ENCODE data around the gene DNAJB12.

DNAJB12 gene

DNA sequence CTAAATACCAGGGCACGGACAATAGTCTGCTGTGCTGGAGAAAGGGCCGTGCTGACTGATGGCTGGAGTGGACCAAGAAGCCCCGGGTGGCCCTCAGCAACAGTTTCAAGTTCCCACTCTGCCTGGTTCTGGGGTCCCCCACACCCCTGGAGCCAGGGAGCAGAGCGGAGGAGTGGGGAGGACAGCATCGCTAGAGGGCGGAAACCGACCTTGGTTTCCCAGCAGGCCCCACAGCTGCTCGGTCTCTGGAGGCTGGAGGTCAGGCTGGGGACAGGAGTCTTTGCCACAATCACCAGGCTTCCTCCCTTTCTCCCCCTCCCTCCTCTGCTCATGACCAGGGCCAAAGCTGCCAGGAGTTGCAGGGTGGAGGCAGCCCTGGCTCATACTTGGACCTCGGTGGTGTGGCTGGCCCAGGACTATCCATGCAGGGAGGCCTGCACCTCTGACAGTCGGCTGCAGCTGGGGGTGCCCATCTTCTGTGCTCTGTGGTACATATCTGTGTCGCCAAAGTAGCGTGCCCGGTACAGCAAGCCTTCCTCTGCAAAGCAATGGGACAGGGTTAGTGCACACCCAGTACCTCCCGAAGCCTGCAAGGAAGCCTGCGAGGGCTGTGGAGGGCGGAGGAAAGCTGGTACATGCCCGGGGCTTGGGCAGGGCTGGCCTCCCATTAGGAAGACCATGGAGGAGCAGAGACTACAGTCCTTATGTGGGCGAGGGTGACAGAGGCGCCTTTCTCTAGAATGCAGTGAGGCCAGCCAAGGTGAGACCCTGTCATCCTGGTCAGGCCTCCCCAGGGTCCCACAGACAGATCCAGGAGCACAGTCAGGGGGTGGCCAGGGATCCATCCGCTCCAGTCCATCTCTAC is 19.1 kb downstream of the DNAJB12 start:
- Histone ChIP-seq H3K27me3 (ENCODE audit: control insufficient read depth, insufficient read depth, low read length) (no peaks in the 10 kb centered on the region), H3K36me3 (ENCODE audit: control insufficient read depth, insufficient read depth, low read length) (peaks cover 22% of the 10 kb centered on the region), H3K4me3 (ENCODE audit: low read length) (no peak overlapping the region), H3K9ac (ENCODE audit: low read length) (no peak overlapping the region), H3K9me3 (ENCODE audit: control insufficient read depth, low read length) (no peaks in the 10 kb centered on the region), H3K4me1 (ENCODE audit: control insufficient read depth, insufficient read depth, low read length) (peaks cover 57% of the 10 kb centered on the region)

DNA sequence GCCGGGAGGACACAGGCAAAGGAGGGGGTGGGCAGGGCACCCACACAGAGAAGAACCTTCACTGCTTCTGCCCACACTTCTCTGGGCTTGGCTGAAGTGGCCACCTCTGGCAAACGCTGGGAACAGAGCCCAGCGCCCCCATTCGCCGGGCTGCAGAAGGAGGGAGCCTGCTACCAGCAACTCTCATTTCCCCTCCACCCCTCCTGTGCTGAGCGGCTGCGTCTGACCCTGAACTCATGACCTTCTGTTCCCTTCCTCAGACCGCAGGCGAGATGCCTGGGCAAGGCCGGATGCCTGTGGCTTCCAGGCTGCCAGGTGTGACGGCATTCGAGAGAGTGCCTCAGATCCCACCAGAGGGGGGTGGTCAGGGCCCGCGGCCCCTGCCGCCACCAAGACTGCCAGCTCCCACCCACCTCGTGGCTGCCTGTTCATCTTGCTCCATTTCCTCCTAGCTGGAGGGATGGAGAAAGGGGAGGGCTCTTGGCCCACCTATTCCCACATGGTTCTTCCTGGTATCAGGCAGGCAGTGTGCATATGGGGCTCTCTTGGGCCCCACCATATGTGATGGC is 19.8 kb downstream of the DNAJB12 start:
- no peak overlapping the region for H3K9ac ChIP-seq (ENCODE audit: low read length)
- peaks cover 64% of the 10 kb centered on the region for H3K4me1 ChIP-seq (ENCODE audit: control insufficient read depth, insufficient read depth, low read length)
- H3K4me3 ChIP-seq (ENCODE audit: low read length): no peak overlapping the region
- H3K9me3 ChIP-seq (ENCODE audit: control insufficient read depth, low read length): no peaks in the 10 kb centered on the region
- H3K36me3 ChIP-seq (ENCODE audit: control insufficient read depth, insufficient read depth, low read length): peaks cover 19% of the 10 kb centered on the region
- H3K27me3 ChIP-seq (ENCODE audit: control insufficient read depth, insufficient read depth, low read length): no peaks in the 10 kb centered on the region

- Histone ChIP-seq H3K9ac (ENCODE audit: low read length) (no peak overlapping the region), H3K36me3 (ENCODE audit: control insufficient read depth, insufficient read depth, low read length) (peaks cover 19% of the 10 kb centered on the region), H3K27me3 (ENCODE audit: control insufficient read depth, insufficient read depth, low read length) (no peaks in the 10 kb centered on the region), H3K4me1 (ENCODE audit: control insufficient read depth, insufficient read depth, low read length) (peaks cover 70% of the 10 kb centered on the region), H3K9me3 (ENCODE audit: control insufficient read depth, low read length) (no peaks in the 10 kb centered on the region), H3K4me3 (ENCODE audit: low read length) (no peak overlapping the region)
These were observed 20.4 kb downstream of the DNAJB12 start for GRCh38 chr10:72334196-72334824.

DNA sequence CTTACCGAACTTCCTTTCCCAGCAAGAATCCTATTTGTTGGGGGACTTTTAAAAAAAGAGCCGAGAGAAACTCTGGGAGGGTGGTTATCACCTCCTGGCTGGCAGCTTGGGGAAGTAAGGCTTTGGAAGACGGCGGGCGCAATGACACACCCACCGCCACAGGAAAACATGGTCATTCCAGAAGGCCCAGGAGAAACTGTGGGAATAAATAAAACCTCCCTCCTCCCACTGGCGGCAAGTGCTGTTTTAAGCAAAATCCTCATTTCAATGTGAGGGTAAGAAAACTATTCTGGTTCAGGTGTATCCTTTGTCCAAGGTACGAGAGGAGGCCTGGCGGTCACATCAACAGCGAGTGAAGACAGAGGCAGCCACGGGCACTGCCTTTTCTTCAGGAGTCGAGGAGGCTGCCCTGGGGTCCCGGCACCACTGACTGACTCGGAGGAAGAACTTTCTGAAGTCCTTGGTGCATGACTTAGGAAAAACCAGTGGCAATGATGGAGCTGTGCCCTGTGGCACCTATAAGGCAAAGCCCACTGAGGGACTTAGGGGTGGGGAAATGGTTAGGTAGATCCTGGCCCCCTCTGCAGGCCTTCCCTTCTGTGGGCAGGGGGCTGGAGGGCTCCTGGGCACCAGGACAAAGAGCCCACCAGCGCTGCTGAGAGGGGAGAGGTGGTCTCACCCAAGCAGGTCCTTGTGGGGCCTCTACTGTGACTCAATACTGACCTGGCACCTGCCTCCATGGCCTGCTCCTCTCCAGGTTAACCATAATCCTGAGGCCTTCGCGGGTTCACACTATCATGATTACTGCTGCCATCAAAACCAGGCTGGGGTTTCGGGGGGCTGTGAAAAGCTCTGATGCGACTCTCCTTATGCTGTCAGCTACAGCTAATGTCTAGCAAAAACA is 21.4 kb downstream of the DNAJB12 start:
- no peaks in the 10 kb centered on the region for H3K9me3 ChIP-seq (ENCODE audit: control insufficient read depth, low read length)
- peaks cover 79% of the 10 kb centered on the region for H3K4me1 ChIP-seq (ENCODE audit: control insufficient read depth, insufficient read depth, low read length)
- H3K9ac ChIP-seq (ENCODE audit: low read length): peak overlapping the region; percentile 7

DNA sequence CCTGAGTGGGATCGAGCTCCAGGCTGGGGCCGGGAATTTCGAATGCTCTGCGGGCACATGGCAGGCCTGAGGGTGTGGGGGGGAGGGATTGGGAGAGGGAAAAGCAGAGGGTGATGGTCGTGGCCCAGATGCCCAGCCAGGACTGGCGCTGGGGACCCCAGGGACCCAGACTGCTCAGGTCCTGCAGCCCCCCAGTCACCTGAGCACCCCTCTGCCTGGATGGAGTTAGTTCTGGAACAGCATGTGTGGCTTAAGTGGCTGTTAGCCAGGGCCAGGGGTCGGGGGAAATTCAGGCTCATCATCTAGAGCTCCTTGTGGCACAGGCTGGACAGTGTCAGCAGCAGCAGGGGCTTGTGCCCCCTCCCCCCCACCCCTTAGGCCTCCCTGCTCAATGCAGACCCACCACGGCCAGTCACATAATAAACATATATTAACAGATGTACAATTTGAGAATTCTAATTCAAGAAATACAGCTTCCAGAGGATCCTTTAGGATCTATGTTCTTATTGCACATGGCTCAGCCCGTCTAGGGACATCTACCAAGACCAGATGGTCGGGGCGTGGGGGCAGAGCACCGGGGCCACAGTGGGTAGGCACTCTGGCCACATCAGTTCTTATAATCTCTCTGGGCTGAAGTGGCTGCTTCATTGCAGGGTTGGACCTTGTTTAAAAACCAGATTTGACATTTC is 22.2 kb downstream of the DNAJB12 start:
- no peak overlapping the region for H3K4me3 ChIP-seq (ENCODE audit: low read length)
- peaks cover 86% of the 10 kb centered on the region for H3K4me1 ChIP-seq (ENCODE audit: control insufficient read depth, insufficient read depth, low read length)
- H3K9me3 ChIP-seq (ENCODE audit: control insufficient read depth, low read length): no peaks in the 10 kb centered on the region
- H3K36me3 ChIP-seq (ENCODE audit: control insufficient read depth, insufficient read depth, low read length): peaks cover 13% of the 10 kb centered on the region
- H3K27me3 ChIP-seq (ENCODE audit: control insufficient read depth, insufficient read depth, low read length): no peaks in the 10 kb centered on the region
- H3K9ac ChIP-seq (ENCODE audit: low read length): peak overlapping the region; percentile 64

More for the DNA sequence above, 21.4 kb downstream of the DNAJB12 start:
- H3K4me3 ChIP-seq (ENCODE audit: low read length): no peak overlapping the region
- H3K27me3 ChIP-seq (ENCODE audit: control insufficient read depth, insufficient read depth, low read length): no peaks in the 10 kb centered on the region
- H3K36me3 ChIP-seq (ENCODE audit: control insufficient read depth, insufficient read depth, low read length): peaks cover 18% of the 10 kb centered on the region

GRCh38 chr10:72331575-72332422 is 22.9 kb downstream of the DNAJB12 start:
- H3K36me3 ChIP-seq (ENCODE audit: control insufficient read depth, insufficient read depth, low read length): peaks cover 7% of the 10 kb centered on the region
- no peak overlapping the region for H3K4me3 ChIP-seq (ENCODE audit: low read length)
- H3K9ac ChIP-seq (ENCODE audit: low read length): peak overlapping the region; percentile 64
- no peaks in the 10 kb centered on the region for H3K27me3 ChIP-seq (ENCODE audit: control insufficient read depth, insufficient read depth, low read length)
- peaks cover 80% of the 10 kb centered on the region for H3K4me1 ChIP-seq (ENCODE audit: control insufficient read depth, insufficient read depth, low read length)
- H3K9me3 ChIP-seq (ENCODE audit: control insufficient read depth, low read length): no peaks in the 10 kb centered on the region

DNA sequence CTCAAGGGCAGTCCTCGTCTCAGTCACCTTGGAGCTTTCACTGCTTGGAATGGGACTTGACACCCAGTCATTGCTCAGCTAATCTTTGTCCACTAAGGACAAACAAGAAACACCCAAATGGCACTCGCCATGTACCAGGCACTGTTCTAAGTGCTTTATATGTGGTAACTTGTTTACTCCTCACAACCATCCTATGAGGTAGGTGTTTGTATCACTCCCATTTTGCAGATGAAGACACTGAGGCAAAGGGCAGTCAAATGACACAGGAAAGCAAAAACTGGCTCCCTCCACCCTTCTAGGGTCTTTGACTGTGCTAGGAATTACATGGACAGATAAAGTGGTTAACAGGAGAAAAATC is 24.7 kb downstream of the DNAJB12 start:
- H3K4me1 ChIP-seq (ENCODE audit: control insufficient read depth, insufficient read depth, low read length): peaks cover 72% of the 10 kb centered on the region
- no peak overlapping the region for H3K4me3 ChIP-seq (ENCODE audit: low read length)
- H3K27me3 ChIP-seq (ENCODE audit: control insufficient read depth, insufficient read depth, low read length): no peaks in the 10 kb centered on the region
- peak overlapping the region; percentile 44 for H3K9ac ChIP-seq (ENCODE audit: low read length)
- no peaks in the 10 kb centered on the region for H3K36me3 ChIP-seq (ENCODE audit: control insufficient read depth, insufficient read depth, low read length)
- no peaks in the 10 kb centered on the region for H3K9me3 ChIP-seq (ENCODE audit: control insufficient read depth, low read length)

DNA sequence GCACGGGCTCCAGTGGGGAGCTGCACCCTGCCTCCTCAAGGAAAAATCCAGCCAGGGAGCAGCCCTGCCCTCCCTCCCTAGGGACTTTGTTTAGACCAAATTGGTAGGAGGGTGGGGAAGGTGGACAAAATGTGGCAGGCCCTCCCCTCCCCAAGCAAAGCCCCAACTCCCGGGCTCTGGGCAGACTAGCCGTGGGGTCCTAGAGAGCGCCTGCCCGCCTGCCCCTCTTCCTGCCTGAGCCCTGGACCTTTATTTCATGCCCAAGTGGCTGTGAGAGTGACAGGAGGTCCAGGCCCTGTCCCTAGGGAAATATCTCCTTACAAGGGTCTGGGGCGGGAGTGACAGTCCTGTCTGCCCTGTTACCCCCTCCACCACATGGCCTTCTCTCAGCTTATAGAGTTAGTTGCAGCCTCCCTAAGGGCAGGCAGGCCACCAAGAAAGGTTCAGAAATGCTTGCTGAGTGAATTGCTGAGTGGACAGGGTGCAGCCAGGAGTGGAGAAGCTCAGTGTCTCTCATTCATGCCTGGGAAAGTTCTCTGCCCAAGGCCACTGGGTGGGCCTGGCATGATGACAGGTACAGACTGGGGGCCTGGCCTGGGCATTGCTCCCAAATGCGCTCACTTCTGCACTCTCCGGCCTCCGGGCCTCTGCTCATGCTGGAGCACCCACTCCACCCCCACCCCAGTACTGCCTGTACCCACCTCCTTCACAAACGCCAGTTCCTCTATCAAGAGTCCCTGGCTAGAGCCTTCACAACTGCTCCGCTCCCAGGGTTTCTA is 25.2 kb downstream of the DNAJB12 start:
- H3K27me3 ChIP-seq (ENCODE audit: control insufficient read depth, insufficient read depth, low read length): no peaks in the 10 kb centered on the region
- H3K4me1 ChIP-seq (ENCODE audit: control insufficient read depth, insufficient read depth, low read length): peaks cover 72% of the 10 kb centered on the region
- H3K9me3 ChIP-seq (ENCODE audit: control insufficient read depth, low read length): no peaks in the 10 kb centered on the region
- no peak overlapping the region for H3K4me3 ChIP-seq (ENCODE audit: low read length)
- peak overlapping the region; percentile 44 for H3K9ac ChIP-seq (ENCODE audit: low read length)
- no peaks in the 10 kb centered on the region for H3K36me3 ChIP-seq (ENCODE audit: control insufficient read depth, insufficient read depth, low read length)

DNA sequence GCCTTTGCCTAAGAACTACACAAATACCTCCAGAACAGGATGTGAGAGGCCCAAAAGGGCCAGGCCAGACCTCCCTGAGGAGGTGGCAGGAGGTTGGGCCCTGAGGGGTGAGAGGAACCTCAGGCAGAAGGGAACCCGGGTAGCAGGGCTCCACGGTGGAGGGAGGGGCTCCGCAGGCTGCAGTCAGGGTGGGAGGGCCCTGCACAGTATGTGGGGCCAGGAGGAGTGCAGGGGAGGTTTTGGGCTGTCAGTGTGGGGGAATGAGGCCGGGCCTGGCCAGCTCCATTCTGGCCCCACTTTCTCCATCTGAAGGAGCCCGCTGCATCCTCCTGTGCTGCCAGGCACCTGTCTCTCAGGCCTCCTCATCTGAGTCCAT is 25.9 kb downstream of the DNAJB12 start:
- Histone ChIP-seq H3K36me3 (ENCODE audit: control insufficient read depth, insufficient read depth, low read length) (no peaks in the 10 kb centered on the region), H3K27me3 (ENCODE audit: control insufficient read depth, insufficient read depth, low read length) (no peaks in the 10 kb centered on the region), H3K4me1 (ENCODE audit: control insufficient read depth, insufficient read depth, low read length) (peaks cover 69% of the 10 kb centered on the region), H3K4me3 (ENCODE audit: low read length) (no peak overlapping the region), H3K9me3 (ENCODE audit: control insufficient read depth, low read length) (no peaks in the 10 kb centered on the region), H3K9ac (ENCODE audit: low read length) (peak overlapping the region; percentile 19)

DNA sequence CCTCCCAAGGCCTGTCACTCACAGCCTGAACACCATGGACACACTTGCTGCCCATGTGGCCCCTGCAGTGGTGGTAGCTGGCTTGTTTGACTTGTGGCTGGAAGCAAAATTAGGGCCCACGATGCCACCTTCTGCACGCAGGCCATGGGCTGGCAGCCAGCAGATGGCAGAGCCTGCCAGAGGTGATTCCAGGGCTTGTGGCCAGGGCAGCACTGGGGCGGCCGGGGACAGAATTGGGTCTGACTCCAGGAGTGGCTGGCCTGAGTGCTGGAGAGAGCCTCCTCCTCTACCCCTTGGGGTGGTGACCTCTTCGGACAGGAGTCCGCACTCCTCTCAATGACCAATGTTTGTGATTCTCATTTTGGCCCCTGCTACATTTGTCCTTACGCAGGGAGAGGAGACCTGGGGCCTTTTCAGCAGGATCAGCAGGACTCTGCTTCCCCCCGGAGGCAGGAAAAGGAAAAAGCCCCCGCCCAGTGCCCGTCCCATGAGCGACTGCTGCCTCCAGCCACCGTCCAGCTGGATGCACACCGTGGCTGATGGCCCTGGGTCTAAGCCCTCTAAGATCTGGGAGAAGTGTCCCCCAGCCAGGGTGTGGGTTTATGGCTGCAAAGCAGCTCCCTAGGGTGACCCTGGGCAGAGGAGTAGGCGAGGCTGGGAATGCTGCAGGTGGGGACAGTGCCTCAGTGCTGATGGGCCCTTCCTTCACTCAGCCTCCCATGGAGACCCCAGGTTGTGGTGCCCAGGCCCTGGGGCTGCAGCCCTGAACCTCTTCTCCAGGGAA is 26.5 kb downstream of the DNAJB12 start:
- H3K4me3 ChIP-seq (ENCODE audit: low read length): no peak overlapping the region
- peak overlapping the region; percentile 19 for H3K9ac ChIP-seq (ENCODE audit: low read length)
- H3K36me3 ChIP-seq (ENCODE audit: control insufficient read depth, insufficient read depth, low read length): no peaks in the 10 kb centered on the region
- peaks cover 65% of the 10 kb centered on the region for H3K4me1 ChIP-seq (ENCODE audit: control insufficient read depth, insufficient read depth, low read length)
- no peaks in the 10 kb centered on the region for H3K9me3 ChIP-seq (ENCODE audit: control insufficient read depth, low read length)
- H3K27me3 ChIP-seq (ENCODE audit: control insufficient read depth, insufficient read depth, low read length): no peaks in the 10 kb centered on the region

Data from mucosa of stomach (tissue), 1 donor.